GM04504 (cell line): ENCODE measurements around the gene NEDD4L.
"Not testable (repeated sequence)": the region's sequence is repeated elsewhere in the genome, so short reads cannot be mapped to it uniquely, and the experiment has no call there.

Experiments
- DNase-seq: peaks from one replicate; pipeline ENCODE4 v3.0.0-alpha.2; 2012; ENCODE audit warnings: low read depth

NEDD4L gene

DNA sequence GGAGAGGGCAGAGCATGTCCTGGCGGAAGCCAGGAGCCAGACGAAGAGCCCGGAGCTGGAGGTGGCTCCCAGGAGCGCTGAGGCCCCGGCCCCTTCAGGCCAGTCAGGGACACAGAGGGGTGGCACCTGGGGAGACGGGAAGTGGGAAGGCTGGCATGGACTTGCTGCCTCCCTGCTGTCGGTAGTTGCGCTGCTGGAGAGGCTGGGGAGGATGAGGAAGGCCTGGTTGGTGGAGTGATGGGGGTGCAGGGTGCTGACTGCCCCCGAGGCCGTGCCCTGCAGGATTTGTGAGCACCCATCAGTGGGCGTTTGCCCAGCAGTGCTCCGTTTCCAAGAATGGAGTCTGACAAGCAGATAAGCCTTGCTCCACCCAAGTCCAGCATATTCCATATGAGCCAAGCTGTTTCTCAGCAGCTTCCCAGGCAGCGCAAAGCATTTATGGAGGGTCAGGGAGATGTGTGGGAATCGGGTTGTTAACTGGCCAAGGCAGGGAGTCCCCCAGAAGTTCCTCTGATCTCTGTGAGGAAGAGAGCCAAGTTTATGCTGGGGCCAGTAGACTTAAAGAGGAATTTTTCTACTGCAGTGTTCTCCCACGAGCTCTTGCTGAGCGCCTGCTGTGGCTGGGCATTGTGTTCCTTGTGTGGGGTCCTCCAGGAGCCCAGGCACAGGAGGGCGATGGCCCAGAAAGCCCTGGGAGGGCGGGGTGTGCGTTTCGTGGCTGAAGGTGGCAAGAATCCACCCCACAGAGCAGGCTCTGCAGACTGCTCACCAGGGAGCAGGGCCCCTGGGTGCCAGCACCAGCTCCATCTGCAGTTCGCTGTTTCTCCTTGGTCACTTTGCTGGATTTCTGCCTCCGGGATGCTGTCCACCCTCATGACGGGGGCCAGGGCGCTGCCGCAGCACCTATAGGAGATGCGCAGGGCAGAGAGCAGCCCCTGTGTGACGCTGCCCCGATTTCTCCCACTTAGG is 334.7 kb downstream of the NEDD4L start:
- no peak for DNase-seq

GRCh38 chr18:58379443-58379842 is 335.4 kb downstream of the NEDD4L start:
- no peak for DNase-seq

DNA sequence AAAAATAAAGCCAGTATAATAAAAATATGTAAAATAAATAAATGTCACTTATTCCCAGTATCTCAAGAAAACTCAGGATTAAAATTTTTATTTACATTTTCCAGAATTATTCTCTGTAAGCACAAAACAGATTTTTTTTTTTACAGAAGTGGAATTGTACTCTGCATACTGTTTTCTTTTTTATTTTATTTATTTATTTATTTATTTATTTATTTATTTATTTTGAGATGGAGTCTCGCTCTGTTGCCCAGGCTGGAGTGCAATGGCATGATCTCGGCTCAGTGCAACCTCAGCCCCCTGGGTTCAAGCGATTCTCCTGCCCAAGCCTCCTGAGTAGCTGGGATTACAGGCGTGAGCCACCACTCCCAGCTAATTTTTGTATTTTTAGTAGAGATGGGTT is 336.1 kb downstream of the NEDD4L start:
- DNase-seq = not testable (repeated sequence)

GRCh38 chr18:58381676-58382411 is 337.8 kb downstream of the NEDD4L start:
- DNase-seq = no peak

DNA sequence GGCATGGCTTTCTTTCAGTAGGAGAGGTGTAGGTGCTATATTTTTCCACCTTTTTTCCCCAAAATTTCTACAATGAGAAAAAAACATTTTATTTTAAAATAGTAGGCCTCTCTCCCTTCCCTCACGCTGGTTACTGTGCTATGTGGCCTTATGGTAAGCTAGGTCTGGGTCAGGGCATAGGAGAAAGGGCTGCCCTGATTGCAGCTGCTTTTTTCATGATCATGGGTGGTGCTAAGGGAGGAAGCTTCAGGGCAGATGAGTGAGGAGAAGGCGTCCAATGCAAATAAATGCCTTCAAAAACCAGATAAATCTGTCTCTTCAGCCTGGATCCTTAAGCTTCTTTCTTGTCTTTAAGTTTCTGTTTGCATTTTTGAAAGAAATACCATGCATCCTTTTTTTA is 338.4 kb downstream of the NEDD4L start:
- no peak for DNase-seq

DNA sequence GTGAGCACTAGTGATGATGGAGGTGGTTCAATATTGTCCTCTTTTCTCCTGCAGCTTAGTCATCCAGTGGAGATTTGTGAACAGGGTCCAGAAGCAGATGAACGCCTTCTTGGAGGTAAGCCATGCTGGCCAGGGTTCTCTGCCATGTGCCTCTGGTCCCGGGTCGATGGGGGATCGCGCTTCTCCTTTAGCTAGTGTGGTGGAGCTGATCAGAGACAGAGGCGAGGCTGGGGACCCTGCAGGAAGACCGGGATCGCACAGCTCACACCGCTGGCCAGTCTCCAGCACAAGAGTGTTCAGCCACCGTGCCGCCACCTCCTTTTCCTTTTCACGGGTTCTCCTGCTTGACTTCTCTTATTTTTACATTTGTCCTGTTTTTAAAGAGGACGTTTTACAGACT is 341.4 kb downstream of the NEDD4L start:
- no peak for DNase-seq

DNA sequence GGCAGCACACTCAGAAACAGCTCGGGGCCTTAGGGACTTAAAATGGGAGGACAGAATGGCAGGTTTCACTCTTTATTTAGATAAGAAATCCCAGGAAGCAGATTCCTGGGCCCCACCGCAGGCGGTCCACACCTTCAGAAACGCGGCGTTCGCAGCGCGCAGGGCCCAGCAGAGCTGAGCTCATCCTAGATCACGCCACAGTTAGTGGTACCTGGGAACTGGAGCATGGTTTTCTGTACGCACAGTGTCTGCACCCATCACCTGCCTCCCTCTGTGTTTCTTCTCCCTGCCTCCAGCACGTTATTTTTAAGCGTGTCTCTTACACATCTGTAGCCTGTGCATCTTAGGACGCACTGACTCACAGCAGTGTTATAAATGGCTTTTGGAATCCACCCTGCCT is 342.8 kb downstream of the NEDD4L start:
- no peak for DNase-seq

DNA sequence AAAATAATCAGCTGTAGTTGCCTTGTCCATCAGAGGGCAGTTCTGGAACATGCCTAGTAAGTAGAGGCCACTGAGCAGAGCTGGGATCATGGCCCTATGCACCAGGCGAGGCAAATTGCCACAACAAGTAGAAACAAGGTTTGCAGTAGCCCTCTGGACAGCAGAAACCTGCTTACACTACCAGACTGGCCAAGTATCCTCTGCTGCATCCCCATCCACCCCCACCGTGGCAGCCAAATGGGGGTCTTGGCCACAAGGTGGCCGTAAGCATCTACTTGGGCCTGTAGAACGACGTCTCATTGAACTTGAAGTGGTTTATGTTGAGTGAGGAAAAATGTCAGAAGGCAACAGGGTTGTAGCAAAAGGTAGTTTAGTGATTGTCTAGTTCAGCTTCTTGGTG is 343.7 kb downstream of the NEDD4L start:
- no peak for DNase-seq

- no peak for DNase-seq
Observed at GRCh38 chr18:58388736-58389135, 344.7 kb downstream of the NEDD4L start.

DNA sequence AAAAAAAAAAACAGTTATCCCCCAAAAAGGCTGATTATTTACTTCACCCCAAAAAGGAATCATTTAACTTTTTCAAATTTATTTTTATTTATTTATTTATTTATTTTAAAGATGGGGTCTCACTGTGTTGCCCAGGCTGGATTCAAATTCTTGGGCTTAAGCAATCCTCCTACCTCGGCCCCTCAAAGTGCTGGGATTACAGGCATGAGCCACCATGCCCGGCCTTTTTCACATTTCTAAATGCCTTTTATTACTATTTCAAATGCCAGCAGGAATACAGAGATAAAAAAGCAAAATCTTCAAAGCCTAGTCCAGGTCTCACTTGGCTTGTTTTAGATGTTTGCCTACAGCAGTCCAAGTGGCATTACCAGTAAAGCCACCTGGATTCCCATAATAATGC is 345.7 kb downstream of the NEDD4L start:
- DNase-seq = no peak

DNA sequence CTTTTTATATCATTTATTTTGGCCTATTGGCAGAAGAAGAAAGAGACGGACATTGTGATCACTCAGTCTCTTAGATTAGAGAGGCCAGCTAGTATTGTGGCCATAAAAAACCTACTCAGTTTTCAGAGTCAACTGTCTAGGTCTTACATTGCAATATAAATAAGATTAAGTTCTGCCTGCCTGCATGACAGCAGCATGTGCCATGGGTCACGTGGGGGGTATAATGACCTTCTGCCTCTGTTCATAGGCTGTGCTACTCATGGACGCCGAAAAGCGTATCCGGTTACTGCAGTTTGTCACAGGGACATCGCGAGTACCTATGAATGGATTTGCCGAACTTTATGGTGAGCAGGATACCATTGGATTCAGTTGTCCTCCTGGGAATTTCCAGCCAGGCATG is 346.4 kb downstream of the NEDD4L start:
- no peak for DNase-seq

- no peak for DNase-seq
Observed at GRCh38 chr18:58391231-58391825, 347.3 kb downstream of the NEDD4L start.

DNA sequence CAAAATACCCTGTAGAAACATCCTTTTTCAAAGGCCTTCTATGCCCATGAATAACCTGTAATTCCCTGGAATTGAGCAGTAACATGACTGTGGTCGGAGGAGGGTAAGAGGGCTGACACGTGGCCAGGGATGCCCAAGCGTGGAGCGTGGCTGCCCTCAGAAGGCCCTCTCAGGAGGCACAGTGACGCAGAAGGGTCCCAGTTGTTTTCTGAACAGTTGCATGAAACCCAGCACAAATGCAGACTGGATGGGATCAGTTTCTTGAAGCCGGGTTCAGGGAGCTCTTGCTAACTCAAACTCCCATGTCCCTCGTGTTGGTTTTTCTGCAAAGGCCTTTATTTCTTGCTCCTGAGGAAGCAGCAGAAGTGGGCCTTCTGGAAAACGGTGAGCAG is 347.9 kb downstream of the NEDD4L start:
- DNase-seq = no peak

GRCh38 chr18:58392324-58393000 is 348.4 kb downstream of the NEDD4L start:
- DNase-seq = peak; percentile 41

- DNase-seq = no peak
Observed at GRCh38 chr18:58393295-58393694, 349.3 kb downstream of the NEDD4L start.

DNA sequence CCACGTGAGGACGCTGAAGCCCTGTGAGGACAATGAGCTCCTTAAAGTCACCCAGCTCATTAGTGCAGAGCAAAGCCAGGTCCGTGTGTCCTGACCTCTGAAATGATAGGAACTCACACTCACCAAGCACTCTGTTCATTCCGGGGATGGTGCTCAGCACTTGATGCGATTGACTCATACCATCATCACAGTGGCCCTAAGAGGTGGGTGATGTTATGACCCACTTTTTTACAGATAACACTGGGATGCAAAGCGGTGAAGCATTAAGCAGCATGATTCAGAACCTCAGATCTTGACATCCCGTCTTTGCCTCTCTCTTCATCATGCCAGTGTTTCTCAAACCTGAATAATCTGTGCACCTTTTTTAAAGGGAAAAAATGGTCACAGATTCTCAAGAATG is 350.0 kb downstream of the NEDD4L start:
- DNase-seq = no peak

GRCh38 chr18:58394602-58395425 is 350.8 kb downstream of the NEDD4L start:
- no peak for DNase-seq

DNA sequence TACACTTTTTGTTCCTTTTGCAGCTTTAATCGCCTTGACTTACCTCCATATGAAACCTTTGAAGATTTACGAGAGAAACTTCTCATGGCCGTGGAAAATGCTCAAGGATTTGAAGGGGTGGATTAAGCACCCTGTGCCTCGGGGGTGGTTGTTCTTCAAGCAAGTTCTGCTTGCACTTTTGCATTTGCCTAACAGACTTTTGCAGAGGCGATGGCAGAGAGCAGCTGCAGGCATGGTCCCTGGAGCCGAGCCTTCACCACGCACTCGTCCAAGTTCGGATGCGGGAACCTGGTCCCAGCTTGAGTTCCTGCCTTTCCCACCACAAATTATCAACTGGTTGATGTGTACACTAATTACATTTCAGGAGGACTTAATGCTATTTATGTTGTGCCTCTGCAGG is 352.1 kb downstream of the NEDD4L start:
- no peak for DNase-seq

DNA sequence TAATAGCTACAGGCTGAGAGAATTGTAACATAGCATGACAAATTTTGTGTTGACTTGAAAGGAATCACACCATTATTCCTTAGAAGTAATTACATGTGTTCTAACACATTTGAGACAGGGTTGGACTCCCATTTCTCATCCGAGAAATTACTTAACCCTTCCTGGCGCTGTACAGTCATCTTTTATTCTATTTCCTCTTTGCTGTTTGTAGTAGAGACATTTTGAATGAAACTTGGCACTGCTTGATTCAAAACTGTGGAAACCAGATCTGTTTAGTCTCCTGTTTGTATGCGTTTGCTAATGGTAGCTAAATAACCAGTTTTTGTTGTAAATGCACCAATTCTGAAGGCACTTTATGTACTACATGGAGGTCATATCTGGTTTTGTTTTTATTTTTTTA is 352.9 kb downstream of the NEDD4L start:
- DNase-seq = no peak

DNA sequence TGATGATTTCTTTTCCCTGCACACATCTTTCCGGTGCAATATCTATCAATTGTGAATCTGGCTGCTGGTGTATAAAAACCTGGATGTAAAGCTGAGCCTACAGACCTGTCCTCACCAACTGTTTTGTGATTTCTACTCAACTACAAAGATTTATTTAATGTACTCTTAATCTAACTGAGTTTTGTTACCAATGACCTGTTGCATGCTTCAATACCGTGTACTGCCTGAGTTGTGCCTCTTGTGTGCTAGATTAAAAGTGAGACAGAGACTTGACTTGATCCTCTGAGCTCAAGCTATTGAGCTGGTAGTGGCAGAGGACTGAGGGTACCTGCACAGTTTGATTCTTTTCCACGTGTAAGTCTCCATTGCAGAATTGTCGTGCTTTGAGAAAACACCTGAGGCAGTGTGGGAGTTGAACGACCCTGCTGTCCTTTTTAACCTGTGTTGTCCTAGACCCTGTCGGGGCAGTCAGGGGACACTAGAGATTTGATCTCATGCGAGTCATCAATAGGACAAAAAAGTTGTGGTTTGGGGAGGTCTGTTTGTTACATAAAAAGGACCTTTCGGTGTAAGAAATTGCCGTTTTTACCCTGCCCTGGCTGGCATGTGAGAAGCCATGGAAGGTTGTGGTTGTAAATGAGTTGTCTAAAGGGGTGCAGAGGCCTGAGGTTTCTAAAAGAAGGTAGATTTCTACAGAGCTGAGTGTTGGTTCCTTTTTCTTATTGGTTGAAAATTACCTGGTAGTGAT is 353.5 kb downstream of the NEDD4L start:
- DNase-seq = no peak
